ENCODE data around the gene STK4.

GRCh38 chr20:45066372-45066771 is 100.1 kb downstream of the STK4 start:
- TF ChIP-seq POLR2AphosphoS5 (IDR thresholded peaks at IDR 0.05; ENCODE audit: low read depth, low read length) (no peak), POLR2A (IDR thresholded peaks at IDR 0.05; ENCODE audit: low read depth, low read length) (no peak), TAF1 (IDR thresholded peaks at IDR 0.05; ENCODE audit: low read depth, low read length) (no peak), PAX5 (IDR thresholded peaks at IDR 0.05; ENCODE audit: insufficient read depth, low read length, severe bottlenecking) (no peak)
